ENCODE results near the gene TGFBR1.
"Not testable (repeated sequence)": the region's sequence is repeated elsewhere in the genome, so short reads cannot be mapped to it uniquely, and the experiment has no call there.

The TGFBR1 gene

DNA sequence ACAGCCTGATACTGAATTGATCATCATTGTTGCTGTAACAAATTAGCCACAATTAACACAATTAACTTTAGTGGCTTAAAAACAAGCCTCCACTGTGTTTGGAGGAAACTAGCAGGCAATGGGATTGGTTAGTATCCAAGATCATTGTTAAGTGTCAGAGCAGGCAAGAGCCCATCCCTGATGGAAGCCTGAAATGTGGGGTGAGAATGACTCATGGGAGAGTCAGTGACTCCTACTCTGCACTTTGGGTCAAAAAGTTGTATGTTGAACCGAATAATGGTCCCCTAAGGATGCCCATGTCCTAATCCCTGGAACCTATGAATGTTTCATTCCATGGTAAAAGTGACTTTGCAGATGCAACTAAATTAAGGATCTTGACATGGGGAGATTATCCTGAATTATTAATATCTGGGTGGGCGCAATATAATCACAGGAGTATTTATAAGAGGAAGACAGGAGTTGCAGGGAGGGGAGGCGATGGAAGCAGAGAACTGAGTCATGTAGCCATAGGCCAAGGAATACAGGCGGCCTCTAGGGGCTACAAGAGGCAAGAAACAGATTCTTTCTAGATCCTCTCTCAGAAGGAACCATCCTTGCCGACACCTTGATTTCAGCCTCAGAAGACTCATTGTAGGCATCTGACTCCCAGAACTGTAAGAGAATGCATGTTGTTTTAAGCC, 88.0 kb downstream of the TGFBR1 start:
- no peak for DNase-seq

DNA sequence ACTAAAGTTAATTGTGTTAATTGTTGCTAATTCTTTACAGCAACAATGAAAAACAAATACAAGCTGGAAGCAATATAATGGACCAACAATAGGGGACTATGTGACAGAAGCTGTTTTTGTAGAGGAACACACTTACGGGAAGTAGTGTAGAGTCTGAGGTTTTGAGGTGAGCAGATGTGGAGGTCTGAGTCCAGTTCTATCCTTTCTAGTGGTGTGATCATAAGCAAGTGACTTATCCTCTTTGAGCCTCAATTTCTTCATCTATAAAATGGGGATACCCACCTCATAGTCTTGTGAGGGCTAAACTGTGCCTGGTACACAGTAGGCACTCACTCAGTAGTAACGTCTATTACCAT, 88.5 kb downstream of the TGFBR1 start:
- DNase-seq = no peak

DNA sequence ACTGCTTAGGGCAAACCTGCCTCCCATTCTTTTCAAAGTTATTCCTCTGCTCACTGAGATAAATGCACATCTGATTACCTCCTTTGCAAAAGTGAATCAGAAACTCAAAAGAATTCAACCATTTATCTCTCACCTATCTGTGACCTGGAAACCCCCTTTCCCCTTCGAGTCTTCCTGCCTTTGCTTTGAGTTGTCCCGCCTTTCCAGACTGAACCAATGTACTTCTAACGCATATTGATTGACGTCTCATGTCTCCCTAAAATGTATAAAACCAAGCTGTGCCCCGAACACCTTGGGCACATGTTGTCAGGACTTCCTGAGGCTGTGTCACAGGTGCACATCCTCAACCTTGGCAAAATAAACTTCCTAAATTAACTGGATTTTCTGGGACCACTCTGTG, 91.6 kb downstream of the TGFBR1 start:
- DNase-seq = not testable (repeated sequence)

DNA sequence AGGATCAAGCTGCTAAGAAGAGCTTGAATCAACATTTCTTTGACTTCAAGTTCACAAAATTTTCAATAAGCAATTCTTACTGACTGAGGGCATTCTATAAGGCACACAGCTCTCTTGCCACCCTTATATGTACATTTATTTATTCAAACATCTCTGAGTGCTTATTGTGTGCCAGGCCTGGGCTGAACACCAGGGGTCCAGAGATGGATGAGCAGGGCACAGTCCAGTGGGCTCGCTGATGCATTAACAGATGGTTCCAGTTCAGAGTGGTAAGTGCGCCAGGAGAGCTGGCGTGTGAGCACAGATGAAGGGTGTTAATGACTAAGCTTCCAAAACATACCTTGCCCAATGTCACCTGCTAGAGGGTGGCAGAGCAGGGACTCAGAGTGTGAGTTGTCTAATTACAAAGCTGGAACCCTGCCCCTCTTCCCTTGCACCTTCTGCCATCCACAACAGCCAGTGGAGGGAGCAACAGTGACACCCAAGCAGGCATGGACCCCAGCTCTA, 92.3 kb downstream of the TGFBR1 start:
- no peak for DNase-seq

DNA sequence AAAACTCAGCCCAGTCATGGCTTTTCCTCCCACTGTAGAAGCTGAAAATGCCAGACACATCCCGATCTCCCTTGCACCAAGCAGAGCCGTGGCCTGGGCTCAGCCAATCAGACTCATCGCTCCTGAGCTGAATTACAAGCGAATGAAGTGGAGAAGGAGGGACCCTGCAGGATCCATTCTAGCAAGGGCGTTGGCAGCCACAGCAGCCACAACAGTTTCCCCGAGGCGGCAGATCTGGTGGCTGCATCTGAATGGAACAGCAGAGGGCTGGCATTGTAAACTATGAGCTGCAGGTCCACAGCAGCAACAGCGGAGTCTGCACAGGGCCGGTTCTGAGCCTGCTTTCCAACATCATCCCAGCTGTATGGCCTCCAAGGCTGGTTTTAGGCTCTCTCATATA, 93.1 kb downstream of the TGFBR1 start:
- DNase-seq = no peak

DNA sequence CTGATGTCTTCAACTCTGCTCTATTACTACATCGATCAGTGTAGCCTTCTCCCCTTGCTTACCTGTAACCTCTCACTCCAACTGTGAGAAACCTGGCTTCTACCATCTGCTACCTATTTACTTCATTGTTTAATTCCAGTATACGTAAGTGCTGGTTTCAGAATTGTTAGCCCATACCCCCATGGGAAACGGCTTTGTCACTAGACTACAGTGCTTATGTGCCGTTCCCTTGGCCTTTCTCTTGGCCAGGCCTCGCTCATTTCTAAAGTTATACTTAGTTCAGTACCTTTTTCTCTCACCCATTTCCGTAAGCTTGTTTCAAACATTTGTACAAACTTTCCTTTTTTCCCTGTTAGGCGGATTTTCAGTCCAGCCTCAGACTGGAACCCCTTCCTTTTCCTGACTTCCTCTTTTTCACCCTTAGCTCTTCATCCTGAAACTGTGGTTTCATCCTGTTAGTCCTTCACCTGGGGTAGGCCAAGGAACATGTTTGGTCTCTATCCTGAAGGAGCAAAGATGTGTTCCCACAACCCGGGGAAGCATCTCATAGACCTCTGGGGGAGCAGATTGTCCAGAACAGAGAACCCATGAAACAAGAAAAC, 95.1 kb downstream of the TGFBR1 start:
- no peak for DNase-seq

DNA sequence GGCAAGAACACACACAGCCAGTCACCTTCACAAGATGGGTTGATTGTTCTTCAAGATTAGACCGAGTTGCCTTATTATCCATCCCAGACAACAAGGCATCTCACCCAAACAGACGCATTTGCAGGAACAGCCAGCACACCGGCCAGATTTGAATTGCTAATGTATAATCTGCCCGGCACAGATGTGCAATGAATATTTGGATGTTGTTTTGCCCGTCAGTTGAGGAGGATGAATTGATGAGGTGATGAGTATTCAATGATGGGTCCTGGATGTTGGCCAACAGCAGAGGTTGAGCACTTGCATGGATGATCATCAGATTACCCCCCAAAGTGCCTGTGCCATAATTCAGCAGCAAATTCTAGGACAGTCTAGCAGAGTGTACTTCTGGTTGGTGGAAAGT, 96.7 kb downstream of the TGFBR1 start:
- DNase-seq = no peak
